IMR-90 (cell line): ENCODE results near the gene CROCC2. TPM values are rescaled to one million over a fixed set of nuclear protein-coding genes. Genes with fewer than 3 reads are reported as not detected.
A peak's percentile ranks its signal among the peaks of the same experiment; 100 is the strongest.

Source experiments
- ATAC-seq: fragments of 200-7000 bp; cut with Tn5 transposase; 2 replicates; pipeline ENCODE4 v1.9.1; 2020; ENCODE audit warnings: low read depth, mild to moderate bottlenecking, moderate library complexity
- BruUV-seq: library from RNA; stranded (reverse); fragments of 400-500 nt; replicated peaks from 2 replicates; lab custom pipeline; 2021; lab: Mats Ljungman, UMichigan
- CTCF ChIA-PET: fragments of 300-600 bp; formaldehyde crosslinking; extraction: SDS; loops from one replicate; lab custom pipeline; 2021; ENCODE audit warnings: antibody characterized with exemption; lab: Yijun Ruan, JAX
- POLR2A ChIA-PET: fragments of 300-600 bp; sonication (Branson Sonifier 250); formaldehyde crosslinking; loops from one replicate; lab custom pipeline; 2022; ENCODE audit warnings: antibody characterized with exemption; ENCODE audit not compliant: unreplicated experiment; lab: Charles Lee
- DNase-seq: peaks from one replicate; pipeline ENCODE4 v3.0.0; 2013
- H2AFZ ChIP-seq: replicated peaks from 2 replicates; pipeline ENCODE3; 2013; ENCODE audit warnings: low read length, mild to moderate bottlenecking; ENCODE audit not compliant: poor library complexity
- H2AK5ac ChIP-seq: 2 replicates; pipeline ENCODE4 v1.6.1; 2013; ENCODE audit warnings: low read depth, low read length, inconsistent platforms
- H2AK9ac ChIP-seq: replicated peaks from 2 replicates; pipeline ENCODE3; 2013; ENCODE audit warnings: mild to moderate bottlenecking, low read depth, low read length, moderate library complexity; ENCODE audit not compliant: poor library complexity
- H2BK120ac ChIP-seq: 2 replicates; pipeline ENCODE4 v1.6.1; 2013; ENCODE audit warnings: low read depth, low read length, inconsistent platforms
- H2BK15ac ChIP-seq: 3 replicates; pipeline ENCODE4 v1.6.1; 2013; ENCODE audit warnings: low read depth, low read length, inconsistent platforms
- H2BK20ac ChIP-seq: 2 replicates; pipeline ENCODE4 v1.6.1; 2013; ENCODE audit warnings: low read depth, mild to moderate bottlenecking, inconsistent platforms, low read length, moderate library complexity
- H2BK5ac ChIP-seq: 2 replicates; pipeline ENCODE4 v1.6.1; 2013; ENCODE audit warnings: mild to moderate bottlenecking, low read depth, low read length, inconsistent platforms; ENCODE audit not compliant: poor library complexity, severe bottlenecking
- H3K14ac ChIP-seq: replicated peaks from 2 replicates; pipeline ENCODE4 v1.6.1; 2013; ENCODE audit warnings: low read depth, low read length, inconsistent platforms
- H3K18ac ChIP-seq: 2 replicates; pipeline ENCODE4 v1.6.1; 2013; ENCODE audit warnings: low read depth, low read length, control low read depth
- H3K23ac ChIP-seq: 2 replicates; pipeline ENCODE4 v1.6.1; 2013; ENCODE audit warnings: low read depth, low read length, inconsistent platforms
- H3K27ac ChIP-seq: 2 replicates; pipeline ENCODE4 v1.5.1; 2013; ENCODE audit warnings: mild to moderate bottlenecking, control low read depth, low read length; ENCODE audit not compliant: insufficient read depth
- H3K27me3 ChIP-seq: 2 replicates; pipeline ENCODE4 v1.6.1; 2013; ENCODE audit warnings: low read length; ENCODE audit not compliant: control insufficient read depth, insufficient read depth
- H3K36me3 ChIP-seq: 2 replicates; pipeline ENCODE4 v1.6.1; 2013; ENCODE audit warnings: low read length, mixed read lengths; ENCODE audit not compliant: control insufficient read depth, insufficient read depth
- H3K4ac ChIP-seq: 2 replicates; pipeline ENCODE4 v1.6.1; 2013; ENCODE audit warnings: low read depth, low read length, inconsistent platforms
- H3K4me1 ChIP-seq: 2 replicates; pipeline ENCODE4 v1.6.1; 2013; ENCODE audit warnings: low read length, mixed read lengths; ENCODE audit not compliant: control insufficient read depth, insufficient read depth
- H3K4me2 ChIP-seq: 2 replicates; pipeline ENCODE4 v1.6.1; 2013; ENCODE audit warnings: low read depth, mild to moderate bottlenecking, control low read depth, low read length, moderate library complexity
- H3K4me3 ChIP-seq: 2 replicates; pipeline ENCODE4 v1.5.1; 2013; ENCODE audit warnings: low read depth, mild to moderate bottlenecking, control low read depth, low read length, moderate library complexity; ENCODE audit not compliant: insufficient read depth
- H3K56ac ChIP-seq: 2 replicates; pipeline ENCODE4 v1.6.1; 2013; ENCODE audit warnings: low read length, inconsistent platforms; ENCODE audit not compliant: insufficient read depth; ENCODE audit errors: extremely low read depth
- H3K79me1 ChIP-seq, 2 experiments: 2 replicates each; pipeline ENCODE4 v1.6.1; 2013; ENCODE audit warnings: low read length in 2 of 2, inconsistent platforms in 1 of 2, low read depth in 1 of 2
- H3K9ac ChIP-seq: 2 replicates; pipeline ENCODE4 v1.6.1; 2013; ENCODE audit warnings: low read depth, low read length, control low read depth
- H3K9me1 ChIP-seq: 2 replicates; pipeline ENCODE4 v1.6.1; 2013; ENCODE audit warnings: low read length, inconsistent platforms; ENCODE audit not compliant: insufficient read depth
- H3K9me3 ChIP-seq: 2 replicates; pipeline ENCODE4 v1.6.1; 2013; ENCODE audit warnings: low read length; ENCODE audit not compliant: control insufficient read depth, insufficient read depth
- H4K20me1 ChIP-seq: 2 replicates; pipeline ENCODE4 v1.6.1; 2013; ENCODE audit warnings: low read length, inconsistent platforms; ENCODE audit not compliant: insufficient read depth
- H4K5ac ChIP-seq: 2 replicates; pipeline ENCODE4 v1.6.1; 2013; ENCODE audit warnings: mild to moderate bottlenecking, low read depth, low read length, control low read depth
- H4K8ac ChIP-seq, 2 experiments: 2 replicates each; pipeline ENCODE4 v1.6.1; 2013; ENCODE audit warnings: low read depth in 2 of 2, low read length in 2 of 2, control low read depth in 1 of 2, inconsistent platforms in 1 of 2
- H4K91ac ChIP-seq: 2 replicates; pipeline ENCODE4 v1.6.1; 2013; ENCODE audit warnings: low read depth, low read length, inconsistent platforms; ENCODE audit not compliant: insufficient read depth
- MAZ ChIP-seq: IDR thresholded peaks from 2 replicates; pipeline ENCODE4 v1.6.1; 2012; ENCODE audit warnings: low read depth, mild to moderate bottlenecking, low read length, improper control_type of control experiment, moderate library complexity, borderline replicate concordance
- MXI1 ChIP-seq: IDR thresholded peaks from 2 replicates; pipeline ENCODE4 v1.6.1; 2012; ENCODE audit warnings: low read depth, mild to moderate bottlenecking, low read length, moderate library complexity, borderline replicate concordance
- WGBS, 2 experiments: methylation state at CpG; one replicate each; pipeline versions ENCODE4 v1.1.5 to v1.1.7; 2013; ENCODE audit warnings: missing lambda C conversion rate in 2 of 2; ENCODE audit not compliant: insufficient read length in 1 of 2; ENCODE audit errors: extremely low coverage in 2 of 2; 5-methylcytosine and 5-hydroxymethylcytosine counted together
- dilution Hi-C: fragments of 300-500 bp; cut with HindIII; formaldehyde crosslinking; loops from one replicate; pipeline ENCODE4 v1.14.3; 2018; ENCODE audit warnings: low sequenced_read_pairs; ENCODE audit not compliant: unreplicated experiment
- in situ Hi-C: fragments of 300-500 bp; cut with MboI; formaldehyde crosslinking; loops from 3 replicates; pipeline ENCODE4 v1.14.3; 2019; ENCODE audit warnings: low sequenced_read_pairs, inconsistent platforms, mixed read lengths
- intact Hi-C: fragments of 100-400 bp; cut with micrococcal nuclease; formaldehyde crosslinking; loops from 2 replicates; pipeline ENCODE4 v1.10.0; 2022
- polyA plus RNA-seq, 3 experiments: library from polyadenylated mRNA; depleted of rRNA; stranded (reverse); fragments of >200 nt; gene quantifications; 2 replicates each; pipeline ENCODE4 v1.2.3, GENCODE V29; 2012; ENCODE audit warnings: low replicate concordance in 1 of 3
- total RNA-seq: library from RNA; depleted of rRNA; stranded (reverse); fragments of >200 nt; gene quantifications from 2 replicates; pipeline ENCODE4 v1.2.3, GENCODE V29; 2012
- TF ChIP-seq, protein P1 (sequence below): fragments of 150-350 bp; IDR thresholded peaks from 2 replicates; pipeline ENCODE4 v1.6.1; 2017; ENCODE audit warnings: mild to moderate bottlenecking, antibody characterized with exemption, low read length, low read depth

CROCC2 gene
- total and polyA plus RNA-seq, 2 of the 4 experiments (the other 2 are of a cell fraction), result not detected

DNA sequence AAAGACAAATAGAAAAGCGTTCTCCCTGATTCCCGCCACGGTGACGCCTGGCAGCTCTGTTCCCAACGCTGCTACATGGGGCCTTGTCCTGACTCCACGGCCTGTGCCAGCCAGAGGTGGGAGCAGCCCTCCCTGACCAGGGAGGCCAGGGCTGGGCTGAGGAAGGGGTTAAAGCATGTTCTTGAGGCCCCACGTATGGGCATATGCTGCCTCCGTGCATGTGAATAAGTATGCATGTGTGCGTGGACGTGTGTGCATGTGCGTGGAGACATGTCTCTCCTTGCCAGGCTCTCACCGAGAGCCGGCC, 90.7 kb downstream of the CROCC2 start:
- no peak overlapping the region for H4K91ac ChIP-seq
- H3K4me3 ChIP-seq, result no peak overlapping the region
- no peak overlapping the region for H3K4me2 ChIP-seq
- H2BK20ac ChIP-seq, result no peak overlapping the region
- ChIA-PET CTCF (no interaction called here), POLR2A (no interaction called here)
- H3K9me3 ChIP-seq, result no peaks in the 10 kb centered on the region
- no peak overlapping the region for H3K23ac ChIP-seq
- H3K27ac ChIP-seq, result no peak overlapping the region
- H2AFZ ChIP-seq, result no peak overlapping the region
- no peak for ATAC-seq
- H2AK5ac ChIP-seq, result peak overlapping the region; percentile 53; the same call in 1 of the 2 replicates
- no peak overlapping the region for H3K56ac ChIP-seq
- in situ Hi-C loops, result no loop called here
- no peak overlapping the region for H4K5ac ChIP-seq
- H3K4me1 ChIP-seq, result peaks cover 36% of the 10 kb centered on the region
- DNase-seq, result no peak
- no peaks in the 10 kb centered on the region; a peak in 1 of 4 replicates for H3K79me1 ChIP-seq
- no peaks in the 10 kb centered on the region for H4K20me1 ChIP-seq
- no peak overlapping the region for H3K14ac ChIP-seq
- intact Hi-C loops, result loop anchor here (10.0 kb wide), 1 partner anchor 432 kb away; the partner anchor contains the start of genes DUSP28 and RNPEPL1
- H3K27me3 ChIP-seq, result no peaks in the 10 kb centered on the region
- no peak overlapping the region for H4K8ac ChIP-seq
- H2AK9ac ChIP-seq, result no peak overlapping the region
- peaks cover 19% of the 10 kb centered on the region; the same call in 1 of the 2 replicates for H3K36me3 ChIP-seq
- WGBS, 2 experiments, result 90% methylated on average over 12 of the region's 13 CpGs; no CpG with 5 or more reads in 1 of the 2 experiments
- H3K18ac ChIP-seq, result no peak overlapping the region
- no peak overlapping the region for H2BK120ac ChIP-seq
- no TSS peak for BruUV-seq
- dilution Hi-C loops, result no loop called here
- H3K9me1 ChIP-seq, result peaks cover 11% of the 10 kb centered on the region
- TF ChIP-seq, protein P1, sequence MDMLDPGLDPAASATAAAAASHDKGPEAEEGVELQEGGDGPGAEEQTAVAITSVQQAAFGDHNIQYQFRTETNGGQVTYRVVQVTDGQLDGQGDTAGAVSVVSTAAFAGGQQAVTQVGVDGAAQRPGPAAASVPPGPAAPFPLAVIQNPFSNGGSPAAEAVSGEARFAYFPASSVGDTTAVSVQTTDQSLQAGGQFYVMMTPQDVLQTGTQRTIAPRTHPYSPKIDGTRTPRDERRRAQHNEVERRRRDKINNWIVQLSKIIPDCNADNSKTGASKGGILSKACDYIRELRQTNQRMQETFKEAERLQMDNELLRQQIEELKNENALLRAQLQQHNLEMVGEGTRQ, result no peak
- TF ChIP-seq MAZ, result no peak
- no peak for TF ChIP-seq MXI1
- no peak overlapping the region for H3K4ac ChIP-seq
- H3K9ac ChIP-seq, result no peak overlapping the region
- H2BK15ac ChIP-seq, result no peak overlapping the region
- H2BK5ac ChIP-seq, result no peak overlapping the region
